ENCODE measurements around the gene C2CD4B. TPM values are rescaled to one million over a fixed set of nuclear protein-coding genes. Genes with fewer than 3 reads are reported as not detected.

C2CD4B gene
- total RNA-seq, 1 donor from 2014 or later: not detected

DNA sequence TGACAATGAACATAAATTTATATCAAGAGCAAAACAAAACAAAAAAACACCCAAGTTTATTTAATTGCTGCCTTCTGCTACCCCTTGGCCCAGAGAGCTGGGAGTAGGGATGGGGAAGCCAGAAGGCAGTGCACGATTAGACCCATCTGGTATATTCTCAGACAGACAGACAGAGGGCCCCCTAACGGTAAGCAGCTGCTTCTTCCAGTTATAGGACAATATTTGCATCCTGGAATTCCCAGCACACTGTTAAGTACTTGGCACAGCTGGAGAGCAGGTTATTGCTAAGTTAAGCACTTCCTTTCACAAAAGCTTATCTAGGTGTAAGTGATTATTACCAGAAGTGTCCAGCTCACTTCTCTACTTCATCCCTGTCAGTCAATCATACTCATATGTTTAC is 39.3 kb downstream of the C2CD4B start:
- Mint-ChIP-seq H3K4me1 (peaks cover 12% of the 10 kb centered on the region), H3K4me3 (no peak overlapping the region), H3K27me3 (peaks cover 5% of the 10 kb centered on the region), H3K27ac (no peak overlapping the region), H3K36me3 (ENCODE audit: low read depth) (no peaks in the 10 kb centered on the region), H3K9me3 (peaks cover 2% of the 10 kb centered on the region)
- no peak for TF ChIP-seq CTCF (IDR thresholded peaks at IDR 0.05)
- DNase-seq (no peak), ATAC-seq (ENCODE audit: low read depth) (no peak)
- ChIA-PET CTCF (no interaction called here), POLR2A (no interaction called here)
- intact Hi-C loops (cut with micrococcal nuclease): no loop called here

DNA sequence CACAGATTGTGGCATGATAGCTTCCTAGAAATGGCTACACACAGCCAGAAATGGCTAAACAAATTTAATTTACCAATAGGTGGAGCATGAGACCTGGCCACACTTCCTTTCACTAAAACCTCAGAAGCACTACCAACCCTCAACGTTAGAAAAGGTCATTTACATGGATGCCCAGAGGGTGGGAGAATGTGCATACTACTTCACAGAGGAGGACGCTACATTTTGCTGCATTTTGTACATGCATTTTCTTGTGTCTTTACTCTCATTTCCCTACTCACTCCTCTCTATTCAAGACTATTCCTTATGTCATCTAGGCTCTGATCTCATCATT is 40.1 kb downstream of the C2CD4B start:
- POLR2A ChIA-PET: no interaction called here

GRCh38 chr15:62124176-62124972 is 40.7 kb downstream of the C2CD4B start:
- intact Hi-C loops (cut with micrococcal nuclease): no loop called here
- Mint-ChIP-seq H3K4me1 (peaks cover 12% of the 10 kb centered on the region), H3K27me3 (peaks cover 7% of the 10 kb centered on the region), H3K36me3 (ENCODE audit: low read depth) (no peaks in the 10 kb centered on the region), H3K9me3 (no peaks in the 10 kb centered on the region), H3K27ac (no peak overlapping the region), H3K4me3 (peak overlapping the region; percentile 9)
- CTCF ChIA-PET: no interaction called here
- POLR2A ChIA-PET: no interaction called here
- no peak for TF ChIP-seq CTCF (IDR thresholded peaks at IDR 0.05)
- DNase-seq: no peak
- ATAC-seq (ENCODE audit: low read depth): no peak

More for the DNA sequence above, 40.1 kb downstream of the C2CD4B start:
- no peak overlapping the region for H3K27ac Mint-ChIP-seq
- CTCF ChIA-PET: no interaction called here
- DNase-seq: no peak
- peaks cover under 1% of the 10 kb centered on the region for H3K9me3 Mint-ChIP-seq
- no peak for TF ChIP-seq CTCF (IDR thresholded peaks at IDR 0.05)
- no peaks in the 10 kb centered on the region for H3K36me3 Mint-ChIP-seq (ENCODE audit: low read depth)
- H3K4me3 Mint-ChIP-seq: no peak overlapping the region
- H3K4me1 Mint-ChIP-seq: peaks cover 12% of the 10 kb centered on the region
- ATAC-seq (ENCODE audit: low read depth): no peak
- peaks cover 6% of the 10 kb centered on the region for H3K27me3 Mint-ChIP-seq
- intact Hi-C loops (cut with micrococcal nuclease): no loop called here

- intact Hi-C loops (cut with micrococcal nuclease): no loop called here
- ATAC-seq (ENCODE audit: low read depth) (no peak), DNase-seq (no peak)
- POLR2A ChIA-PET: no interaction called here
- H3K4me3 Mint-ChIP-seq: no peak overlapping the region
- no peaks in the 10 kb centered on the region for H3K36me3 Mint-ChIP-seq (ENCODE audit: low read depth)
- H3K27ac Mint-ChIP-seq: no peak overlapping the region
- H3K27me3 Mint-ChIP-seq: peaks cover 10% of the 10 kb centered on the region
- CTCF ChIA-PET: no interaction called here
- H3K4me1 Mint-ChIP-seq: peaks cover 12% of the 10 kb centered on the region
- no peak for TF ChIP-seq CTCF (IDR thresholded peaks at IDR 0.05)
- H3K9me3 Mint-ChIP-seq: no peaks in the 10 kb centered on the region
Measured at GRCh38 chr15:62122249-62122648, 42.8 kb downstream of the C2CD4B start.

DNA sequence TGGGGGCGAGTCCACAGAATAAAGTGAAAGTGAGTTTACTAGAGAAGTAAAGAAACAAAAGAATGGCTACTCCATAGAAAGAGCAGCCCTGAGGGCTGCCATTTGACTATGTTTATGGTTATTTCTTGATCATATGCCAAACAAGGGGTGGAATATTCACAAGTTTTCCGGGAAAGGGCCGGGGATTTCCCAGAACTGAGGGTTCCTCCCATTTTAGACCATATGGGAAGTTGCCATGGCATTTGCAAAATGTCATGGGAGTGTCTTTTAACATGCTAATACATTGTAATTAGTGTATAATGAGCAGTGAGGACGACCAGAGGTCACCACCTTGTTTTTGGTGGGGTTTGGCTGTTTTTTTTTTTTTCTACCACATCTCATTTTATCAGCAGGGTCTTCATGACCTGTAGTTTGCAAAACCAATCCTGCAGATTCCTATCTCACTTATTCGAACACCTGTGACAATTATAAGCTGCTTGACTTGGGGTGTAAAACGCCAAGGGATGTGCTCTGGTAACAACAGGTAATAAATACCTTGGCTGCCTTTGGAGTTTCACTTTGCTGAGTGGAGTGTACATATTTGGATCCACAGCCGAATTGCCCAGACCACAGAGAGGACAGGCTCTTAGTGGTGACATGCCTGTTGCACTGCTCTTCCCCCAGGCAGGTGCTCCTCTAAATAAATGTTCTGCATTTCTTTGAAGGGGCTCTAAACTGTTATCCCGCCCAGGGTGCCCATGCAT is 43.6 kb downstream of the C2CD4B start:
- Mint-ChIP-seq H3K27me3 (peaks cover 10% of the 10 kb centered on the region), H3K4me3 (no peak overlapping the region), H3K9me3 (no peaks in the 10 kb centered on the region), H3K36me3 (ENCODE audit: low read depth) (no peaks in the 10 kb centered on the region), H3K4me1 (peaks cover 12% of the 10 kb centered on the region), H3K27ac (no peak overlapping the region)
- ATAC-seq (ENCODE audit: low read depth): no peak
- intact Hi-C loops (cut with micrococcal nuclease): no loop called here
- no peak for DNase-seq
- CTCF ChIA-PET: no interaction called here
- POLR2A ChIA-PET: no interaction called here
- no peak for TF ChIP-seq CTCF (IDR thresholded peaks at IDR 0.05)

Data from activated B cell treated with CpG ODN at 0.5 μM for 24 hours (primary cell).